GDM1 (cell line): ENCODE results near the gene ARID4B.
A peak's percentile ranks its signal among the peaks of the same experiment; 100 is the strongest.
"Not testable (repeated sequence)": the region's sequence is repeated elsewhere in the genome, so short reads cannot be mapped to it uniquely, and the experiment has no call there.

ENCODE experiments used
- DNase-seq: peaks from one replicate; lab custom pipeline; 2025; lab: John Stamatoyannopoulos, UW

ARID4B gene, protein sequence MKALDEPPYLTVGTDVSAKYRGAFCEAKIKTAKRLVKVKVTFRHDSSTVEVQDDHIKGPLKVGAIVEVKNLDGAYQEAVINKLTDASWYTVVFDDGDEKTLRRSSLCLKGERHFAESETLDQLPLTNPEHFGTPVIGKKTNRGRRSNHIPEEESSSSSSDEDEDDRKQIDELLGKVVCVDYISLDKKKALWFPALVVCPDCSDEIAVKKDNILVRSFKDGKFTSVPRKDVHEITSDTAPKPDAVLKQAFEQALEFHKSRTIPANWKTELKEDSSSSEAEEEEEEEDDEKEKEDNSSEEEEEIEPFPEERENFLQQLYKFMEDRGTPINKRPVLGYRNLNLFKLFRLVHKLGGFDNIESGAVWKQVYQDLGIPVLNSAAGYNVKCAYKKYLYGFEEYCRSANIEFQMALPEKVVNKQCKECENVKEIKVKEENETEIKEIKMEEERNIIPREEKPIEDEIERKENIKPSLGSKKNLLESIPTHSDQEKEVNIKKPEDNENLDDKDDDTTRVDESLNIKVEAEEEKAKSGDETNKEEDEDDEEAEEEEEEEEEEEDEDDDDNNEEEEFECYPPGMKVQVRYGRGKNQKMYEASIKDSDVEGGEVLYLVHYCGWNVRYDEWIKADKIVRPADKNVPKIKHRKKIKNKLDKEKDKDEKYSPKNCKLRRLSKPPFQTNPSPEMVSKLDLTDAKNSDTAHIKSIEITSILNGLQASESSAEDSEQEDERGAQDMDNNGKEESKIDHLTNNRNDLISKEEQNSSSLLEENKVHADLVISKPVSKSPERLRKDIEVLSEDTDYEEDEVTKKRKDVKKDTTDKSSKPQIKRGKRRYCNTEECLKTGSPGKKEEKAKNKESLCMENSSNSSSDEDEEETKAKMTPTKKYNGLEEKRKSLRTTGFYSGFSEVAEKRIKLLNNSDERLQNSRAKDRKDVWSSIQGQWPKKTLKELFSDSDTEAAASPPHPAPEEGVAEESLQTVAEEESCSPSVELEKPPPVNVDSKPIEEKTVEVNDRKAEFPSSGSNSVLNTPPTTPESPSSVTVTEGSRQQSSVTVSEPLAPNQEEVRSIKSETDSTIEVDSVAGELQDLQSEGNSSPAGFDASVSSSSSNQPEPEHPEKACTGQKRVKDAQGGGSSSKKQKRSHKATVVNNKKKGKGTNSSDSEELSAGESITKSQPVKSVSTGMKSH (N-terminal part only)

DNA sequence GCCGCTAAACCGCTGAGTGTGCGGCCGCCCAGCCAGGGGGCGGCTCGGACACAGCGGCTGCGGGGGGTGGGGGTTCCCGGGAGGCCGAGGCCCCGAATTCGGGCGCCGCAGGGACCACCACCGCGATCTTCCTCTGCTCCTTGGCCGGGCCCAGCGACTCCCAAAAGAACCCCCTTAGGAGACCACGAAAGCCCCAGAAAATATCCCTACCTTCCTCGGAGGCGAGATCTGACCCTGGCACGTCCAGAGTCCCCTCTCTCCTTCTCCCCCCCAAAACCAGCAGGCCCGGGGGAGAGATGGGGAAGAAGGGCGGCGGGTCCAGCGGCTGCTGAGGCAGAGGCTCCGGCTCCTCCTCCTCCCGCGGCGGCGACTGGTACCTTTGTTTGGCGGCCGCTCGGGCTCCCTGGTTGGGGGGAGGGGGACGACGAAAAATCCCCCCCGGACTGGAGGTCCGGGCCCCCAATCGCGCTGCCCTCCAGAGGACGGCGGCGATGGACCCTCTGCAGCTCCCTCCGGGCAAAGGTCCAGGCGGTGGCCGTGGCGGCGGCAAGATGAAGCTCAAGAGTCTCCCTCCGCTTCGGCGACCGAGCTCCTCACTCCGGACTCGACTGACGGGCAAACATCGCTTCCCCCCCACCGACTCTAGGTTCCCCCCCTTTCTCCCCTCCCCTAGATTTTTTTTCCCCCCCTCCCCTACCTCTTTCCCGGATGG, at the start of gene ARID4B:
ARID4B (minus strand) TSS at position 621 of the 712 bp plus-strand sequence. CDS start 1,260 bp downstream, outside the sequence.
- DNase-seq = no peak

DNA sequence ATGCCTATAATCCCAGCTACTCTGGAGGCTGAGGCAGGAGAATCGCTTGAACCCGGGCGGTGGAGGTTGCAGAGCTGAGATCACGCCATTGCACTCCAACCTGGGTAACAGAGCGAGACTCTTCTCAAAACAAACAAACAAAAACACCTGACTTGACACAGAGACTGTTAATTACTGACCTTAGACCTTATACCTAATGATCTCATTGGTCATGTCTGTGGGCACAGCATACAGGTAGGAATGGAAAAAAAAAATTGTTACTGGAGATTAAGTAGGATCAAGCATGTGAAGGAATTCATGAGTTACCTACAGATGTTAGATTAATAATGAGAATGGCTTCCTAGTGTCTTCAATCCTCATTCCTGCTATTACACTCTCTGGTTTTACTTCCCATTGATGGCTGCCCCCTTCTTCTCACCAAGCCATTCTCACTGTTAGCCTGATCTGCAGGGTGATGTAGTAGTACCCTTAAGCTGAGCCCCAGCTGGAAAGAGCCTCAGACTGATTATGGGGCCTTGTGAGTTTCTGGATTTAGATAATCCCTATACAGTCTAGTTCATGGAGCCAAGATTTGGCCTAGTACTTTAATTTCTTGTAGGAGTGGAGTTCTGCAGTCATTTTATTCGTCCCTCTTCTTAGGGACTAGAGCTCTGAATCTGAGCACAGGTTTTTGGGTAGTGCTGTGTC, 48.1 kb upstream of the ARID4B start:
- DNase-seq = no peak

DNA sequence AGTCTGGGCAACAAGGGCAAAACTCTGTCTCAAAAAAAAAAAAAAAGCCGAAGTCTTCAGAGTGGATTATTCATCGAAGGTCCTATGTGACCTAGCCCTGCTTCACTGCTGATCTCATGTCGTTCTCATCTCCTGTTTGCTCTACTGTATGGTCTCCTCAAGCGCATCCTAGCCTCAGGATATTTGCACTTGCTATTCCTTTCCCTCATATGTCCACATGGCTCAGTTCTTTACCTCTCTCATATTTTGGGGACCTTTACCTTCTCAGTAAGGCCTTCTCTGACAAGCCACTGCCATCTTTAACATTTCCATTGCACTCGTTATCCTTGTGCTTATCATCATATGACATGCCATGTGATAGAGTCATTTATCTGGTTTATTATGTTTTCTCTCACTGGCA, 41.8 kb upstream of the ARID4B start:
- no peak for DNase-seq

DNA sequence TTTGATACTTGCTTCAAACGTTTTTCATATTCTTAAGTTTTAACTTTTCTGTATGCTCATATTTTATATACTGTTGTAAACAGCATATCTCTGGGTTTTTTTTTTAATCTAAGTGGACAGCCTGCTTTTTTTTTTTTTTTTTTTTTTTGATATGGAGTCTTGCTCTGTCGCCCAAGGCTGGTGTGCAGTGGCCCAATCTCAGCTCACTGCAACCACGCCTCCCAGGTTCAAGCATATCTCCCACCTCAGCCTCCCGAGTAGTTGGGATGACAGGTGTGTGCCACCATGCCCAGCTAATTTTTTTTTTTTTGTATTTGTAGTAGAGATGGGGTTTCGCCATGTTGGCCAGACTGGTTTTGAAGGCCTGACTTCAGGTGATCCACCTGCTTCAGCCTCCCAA, 40.4 kb upstream of the ARID4B start:
- no peak for DNase-seq

DNA sequence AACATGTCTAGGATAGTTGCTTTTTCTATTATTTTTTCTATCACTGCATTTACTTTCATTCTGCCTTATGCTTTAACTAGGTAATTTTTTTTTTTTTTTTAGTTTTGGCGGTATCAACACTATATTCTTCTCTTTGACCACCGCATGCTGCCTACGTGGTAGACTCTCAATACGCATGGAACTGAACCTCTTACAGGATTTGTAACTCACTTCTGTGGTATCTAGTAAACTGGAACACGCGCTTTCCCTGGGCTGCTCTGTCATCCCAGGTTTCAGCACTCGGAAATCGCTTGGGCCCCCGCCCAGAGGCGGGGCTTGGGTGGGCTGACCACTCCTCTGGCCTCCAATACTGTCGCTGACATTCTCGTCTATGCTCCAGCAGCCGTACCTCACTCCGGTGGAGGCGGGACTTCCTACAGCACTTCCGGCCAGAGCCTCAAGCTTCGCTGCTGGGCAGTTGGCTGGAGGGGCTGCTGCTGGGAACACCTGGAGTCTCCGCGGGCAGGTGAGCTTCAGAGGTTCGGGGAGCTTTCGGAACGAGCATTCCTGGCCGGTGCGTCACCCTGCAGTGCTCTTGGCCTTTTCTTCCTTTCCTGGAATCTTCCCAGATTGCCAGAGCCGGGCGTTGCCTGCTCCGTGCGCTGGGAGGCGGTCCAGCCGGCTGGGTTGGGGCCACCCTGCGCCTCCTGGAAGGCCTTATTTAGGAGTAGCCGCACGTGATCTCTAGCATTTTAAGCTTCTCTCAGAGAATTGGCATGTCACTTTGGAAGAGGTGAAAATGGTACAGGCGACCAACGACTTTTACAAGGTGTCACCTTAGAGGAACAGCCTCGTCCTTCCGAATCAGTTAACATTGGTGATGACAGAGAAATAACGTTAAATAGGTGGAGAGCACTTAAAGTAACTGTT, 39.3 kb upstream of the ARID4B start, which contains the start of gene TBCE:
TBCE (plus strand) TSS at position 428 of the 909 bp plus-strand sequence. CDS start 12,623 bp downstream, outside the sequence.
- peak; percentile 87 for DNase-seq

DNA sequence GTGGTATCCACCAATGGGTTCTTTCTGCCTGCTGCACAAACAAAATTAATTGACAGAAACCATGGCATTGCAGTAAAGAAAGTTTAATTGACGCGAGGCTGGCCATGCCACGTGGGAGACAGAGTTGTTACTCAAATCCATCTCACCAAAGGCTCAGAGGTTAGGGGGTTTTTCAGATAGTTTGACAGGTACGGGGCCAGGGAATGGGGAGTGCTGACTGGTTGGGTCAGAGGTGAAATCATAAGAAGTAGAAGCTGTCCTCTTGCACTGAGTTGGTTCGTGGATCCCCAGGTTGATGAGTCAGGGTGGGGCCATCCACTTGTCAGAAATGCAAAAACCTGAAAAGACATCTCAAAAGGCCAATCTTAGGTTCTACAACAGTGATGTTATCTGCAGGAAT, 38.3 kb upstream of the ARID4B start:
- DNase-seq = no peak

DNA sequence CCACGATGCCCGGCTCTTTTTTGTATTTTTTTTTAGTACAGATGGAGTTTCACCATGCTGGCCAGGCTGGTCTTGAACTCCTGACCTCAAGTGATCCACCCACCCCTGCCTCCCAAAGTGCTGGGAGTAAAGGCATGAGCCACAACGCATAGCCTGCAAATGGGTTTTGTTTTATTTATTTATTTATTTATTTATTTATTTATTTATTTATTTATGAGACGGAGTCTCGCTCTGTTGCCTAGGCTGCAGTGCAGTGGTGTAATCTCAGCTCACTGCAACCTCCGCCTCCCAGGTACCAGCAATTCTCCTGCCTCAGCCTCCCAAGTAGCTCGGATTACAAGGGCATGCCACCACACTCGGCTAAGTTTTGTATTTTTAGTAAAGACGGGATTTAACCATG, 36.2 kb upstream of the ARID4B start:
- DNase-seq = not testable (repeated sequence)

DNA sequence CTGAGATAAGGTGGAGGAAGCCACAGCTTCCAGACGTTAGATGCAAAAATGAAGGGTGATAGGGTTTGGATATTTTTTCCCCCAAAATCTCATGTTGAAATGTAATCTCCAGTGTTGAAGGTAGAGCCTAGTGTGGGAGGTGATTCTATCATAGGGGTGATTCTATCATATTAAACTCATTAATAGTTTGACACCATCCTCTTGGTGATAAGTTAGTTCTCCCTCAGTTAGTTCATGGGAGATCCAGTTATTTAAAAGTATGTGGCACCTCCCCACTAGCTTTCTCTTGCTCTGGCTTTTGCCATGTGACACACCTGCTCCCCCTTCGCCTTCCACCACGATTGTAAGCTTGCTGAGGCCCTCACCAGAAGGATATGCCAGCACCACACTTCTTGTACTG, 30.9 kb upstream of the ARID4B start:
- DNase-seq = no peak

DNA sequence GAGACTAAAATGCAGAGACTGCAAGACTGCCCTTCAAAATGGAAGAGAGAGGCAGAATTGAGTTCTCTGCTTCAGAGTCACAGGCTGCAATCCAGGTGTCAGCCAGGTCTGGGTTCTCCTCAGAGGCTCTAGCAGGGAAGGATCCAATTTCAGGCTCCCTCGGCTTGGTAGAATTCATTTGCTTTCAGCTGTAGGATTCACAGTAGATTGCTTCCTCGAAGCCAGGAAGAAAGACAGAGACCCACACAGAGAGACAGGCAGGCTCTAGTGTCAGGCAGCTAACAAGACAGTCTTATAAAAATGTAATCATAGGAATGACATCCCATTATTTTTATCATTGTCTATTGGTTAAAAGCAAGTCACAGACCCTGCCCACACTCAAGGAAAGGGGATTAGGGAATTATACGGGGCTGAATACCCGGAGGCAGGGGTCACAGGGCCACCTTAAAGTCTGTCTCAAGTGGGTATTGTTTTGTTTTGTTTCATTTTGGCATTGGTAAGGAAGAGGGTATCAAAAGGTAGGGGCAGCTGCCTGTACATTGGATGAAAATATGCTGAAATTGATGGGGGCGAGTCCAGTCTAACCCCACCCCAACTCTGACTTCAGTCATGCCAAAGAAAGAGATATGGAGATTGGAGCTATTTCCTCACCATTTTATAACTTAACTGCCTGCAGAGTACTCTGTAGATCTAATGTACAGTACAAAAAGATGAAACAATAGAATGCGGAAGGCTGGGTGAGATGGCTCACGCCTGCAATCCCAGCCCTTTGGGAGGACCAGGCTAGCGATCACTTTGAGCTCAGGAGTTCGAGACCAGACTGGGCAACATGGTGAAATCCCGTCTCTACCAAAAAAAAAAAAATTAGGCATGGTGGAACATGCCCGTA, 29.8 kb upstream of the ARID4B start:
- no peak for DNase-seq

DNA sequence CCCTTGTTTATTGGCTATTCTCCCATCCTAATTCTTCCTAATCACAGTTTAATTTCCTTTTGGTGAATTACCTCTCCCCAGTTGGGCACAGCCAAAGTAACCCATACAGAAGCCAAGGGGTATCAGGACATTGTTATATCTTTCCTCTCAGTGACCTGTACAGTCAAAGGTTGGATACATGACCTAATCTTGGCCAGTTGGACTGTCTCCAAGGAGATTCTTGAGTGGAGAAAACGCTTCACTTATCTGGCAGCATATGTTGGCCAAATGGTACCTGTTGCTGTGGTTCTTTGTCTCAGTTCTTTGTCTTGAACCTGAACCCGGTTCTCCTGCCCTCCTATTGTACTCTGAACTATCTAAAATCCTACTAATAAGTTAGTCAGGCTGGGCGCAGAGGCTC, 23.9 kb upstream of the ARID4B start:
- DNase-seq = no peak

DNA sequence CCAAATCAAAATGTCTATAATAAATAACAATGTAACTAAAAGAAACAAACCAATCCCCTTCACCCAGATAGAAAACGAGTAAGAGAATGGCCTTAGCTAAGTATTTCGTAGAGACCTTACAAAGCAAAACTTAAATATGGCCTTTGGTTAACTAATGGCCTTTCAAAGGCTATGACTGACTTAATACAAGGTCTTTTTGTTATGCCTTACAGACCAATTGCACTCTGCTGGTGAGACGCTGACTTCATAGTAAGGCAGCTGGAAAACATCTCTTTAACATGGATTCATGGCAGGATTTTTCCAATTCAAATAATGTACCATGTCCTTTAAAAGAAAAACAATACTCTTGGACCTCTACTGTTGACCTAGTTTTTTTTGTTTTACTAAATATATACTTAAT, 23.5 kb upstream of the ARID4B start:
- no peak for DNase-seq

DNA sequence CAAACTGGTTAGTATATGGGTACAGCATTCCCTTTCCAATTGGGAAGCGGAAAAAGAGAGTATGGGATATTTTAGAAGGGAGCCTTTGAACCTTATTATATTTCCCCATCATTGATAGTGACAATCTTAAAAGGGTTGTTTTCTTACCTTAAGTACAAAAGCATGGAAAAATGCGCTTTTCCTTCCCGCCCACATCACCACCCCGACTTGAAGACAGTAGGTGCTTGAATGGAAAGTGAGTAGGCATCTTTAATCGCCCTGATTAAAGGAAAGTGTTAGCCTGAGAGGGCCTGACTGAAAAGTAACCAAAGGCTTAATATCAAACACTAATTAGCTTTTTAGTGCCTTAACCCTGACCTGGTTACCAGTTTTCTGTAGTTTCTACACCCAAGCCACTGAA, 15.7 kb upstream of the ARID4B start:
- DNase-seq = no peak

DNA sequence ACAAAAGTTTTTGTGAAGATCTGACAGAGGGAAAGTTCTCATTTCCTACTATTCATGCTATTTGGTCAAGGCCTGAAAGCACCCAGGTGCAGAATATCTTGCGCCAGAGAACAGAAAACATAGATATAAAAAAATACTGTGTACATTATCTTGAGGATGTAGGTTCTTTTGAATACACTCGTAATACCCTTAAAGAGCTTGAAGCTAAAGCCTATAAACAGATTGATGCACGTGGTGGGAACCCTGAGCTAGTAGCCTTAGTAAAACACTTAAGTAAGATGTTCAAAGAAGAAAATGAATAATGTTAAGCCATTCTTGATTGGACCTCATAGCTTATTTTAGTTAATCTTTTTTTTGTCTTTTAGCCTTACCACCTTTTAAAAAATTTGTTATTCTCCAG, 14.5 kb upstream of the ARID4B start:
- no peak for DNase-seq

DNA sequence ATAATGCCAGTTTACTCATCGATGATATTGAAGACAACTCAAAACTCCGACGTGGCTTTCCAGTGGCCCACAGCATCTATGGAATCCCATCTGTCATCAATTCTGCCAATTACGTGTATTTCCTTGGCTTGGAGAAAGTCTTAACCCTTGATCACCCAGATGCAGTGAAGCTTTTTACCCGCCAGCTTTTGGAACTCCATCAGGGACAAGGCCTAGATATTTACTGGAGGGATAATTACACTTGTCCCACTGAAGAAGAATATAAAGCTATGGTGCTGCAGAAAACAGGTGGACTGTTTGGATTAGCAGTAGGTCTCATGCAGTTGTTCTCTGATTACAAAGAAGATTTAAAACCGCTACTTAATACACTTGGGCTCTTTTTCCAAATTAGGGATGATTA, 14.1 kb upstream of the ARID4B start:
- DNase-seq = no peak

DNA sequence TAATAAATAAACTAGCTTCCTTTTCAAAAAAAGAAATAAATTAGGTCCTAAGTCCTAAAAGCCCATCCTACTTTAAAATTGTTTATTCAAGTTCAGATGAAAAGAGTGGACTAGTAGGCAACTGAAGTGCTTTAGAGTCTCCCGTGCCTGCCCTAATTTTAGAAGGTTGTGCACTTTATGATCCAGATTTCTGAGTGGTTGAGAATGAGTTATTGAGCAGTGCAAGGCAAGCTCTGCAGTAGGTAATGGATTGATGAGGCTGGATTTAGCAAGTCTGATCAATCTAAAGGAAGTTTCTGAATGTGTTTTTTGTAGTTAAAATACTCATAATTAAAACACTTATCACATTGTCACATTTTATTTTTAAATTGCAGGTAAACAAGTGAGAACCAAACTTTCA, 13.4 kb upstream of the ARID4B start:
- DNase-seq = no peak

DNA sequence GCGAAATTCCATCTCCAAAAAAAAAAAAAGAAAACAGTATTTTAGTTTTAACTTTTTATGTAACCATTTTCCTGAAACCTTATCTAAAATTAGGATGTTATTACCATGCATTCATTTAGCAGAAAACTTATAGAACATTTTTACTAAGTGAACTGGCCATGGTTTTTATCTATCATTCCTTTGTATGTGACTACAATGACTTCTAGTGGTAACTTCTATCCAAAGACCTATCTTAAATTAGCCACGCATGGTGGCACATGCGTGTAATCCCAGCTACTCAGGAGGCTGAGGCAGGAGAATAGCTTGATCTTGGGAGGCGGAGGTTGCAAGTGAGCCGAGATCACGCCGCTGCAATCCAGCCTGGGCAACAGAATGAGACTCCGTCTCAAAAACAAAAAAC, 11.8 kb upstream of the ARID4B start:
- no peak for DNase-seq

DNA sequence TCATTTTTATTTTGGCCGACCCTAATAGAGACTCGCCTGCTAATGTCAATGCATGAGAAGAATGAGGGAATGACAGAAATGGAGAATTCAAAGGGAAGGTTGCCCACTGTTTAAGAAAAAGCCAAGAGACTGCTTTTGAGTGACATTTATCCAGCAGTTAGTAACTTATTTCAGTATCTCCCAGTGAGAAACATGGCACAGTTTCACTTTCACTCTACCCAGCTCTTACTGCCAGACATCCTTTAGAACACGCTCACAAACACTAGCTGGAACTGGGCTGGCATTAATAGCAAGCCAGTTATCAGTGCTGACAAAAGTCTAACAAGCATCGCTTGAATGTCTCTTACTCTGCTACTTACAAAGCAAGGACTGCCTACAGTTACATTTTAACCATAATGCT, 8.9 kb upstream of the ARID4B start:
- DNase-seq = no peak

DNA sequence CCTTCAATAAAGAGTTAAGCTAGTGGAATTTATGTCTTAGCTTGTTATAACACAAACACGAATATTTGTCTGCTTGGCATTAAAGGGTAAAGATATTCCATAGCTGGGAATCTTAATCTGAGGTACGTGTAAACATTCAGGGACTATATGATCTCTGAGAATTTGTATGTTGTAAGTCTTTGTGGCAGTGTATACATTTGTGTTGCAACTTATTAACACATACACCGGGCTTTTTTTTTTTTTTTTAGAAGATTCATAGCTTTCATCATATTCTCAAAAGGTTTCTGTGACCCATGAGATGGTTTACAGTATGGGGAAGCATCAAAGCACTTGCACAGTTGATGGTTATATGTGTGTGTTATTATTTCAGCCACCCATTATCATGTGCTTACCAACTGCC, 3.4 kb upstream of the ARID4B start:
- no peak for DNase-seq

DNA sequence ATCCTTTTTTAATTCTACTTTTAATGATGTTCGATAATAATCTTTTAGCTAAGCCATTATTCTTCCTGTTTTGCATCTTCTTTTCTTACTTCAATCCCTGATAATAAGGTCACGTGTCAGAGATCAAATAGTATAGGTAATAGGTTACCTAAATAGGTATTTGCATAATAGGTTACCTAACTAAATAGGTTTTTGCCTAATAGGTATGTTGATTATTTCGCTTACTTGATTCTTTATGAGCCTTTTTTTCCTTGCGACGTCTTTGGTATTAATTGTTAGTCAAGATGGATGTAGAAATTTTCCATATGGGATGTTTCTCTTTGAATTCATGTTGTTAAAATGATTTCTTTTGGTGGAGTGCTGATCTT, 2.9 kb upstream of the ARID4B start:
- no peak for DNase-seq
